K562 (cell line): ENCODE measurements around the gene PACSIN2. TPM values are rescaled to one million over a fixed set of nuclear protein-coding genes. Genes with fewer than 3 reads are reported as not detected.

Experiments used
- ATAC-seq: fragments of 200-7000 bp; cut with Tn5 transposase; 3 replicates; pipeline ENCODE4 v1.9.1; 2020; ENCODE audit warnings: moderate library complexity
- BruUV-seq: library from RNA; stranded (reverse); fragments of 400-500 nt; replicated peaks from 2 replicates; lab custom pipeline; 2021; lab: Mats Ljungman, UMichigan
- CTCF ChIA-PET: fragments of 300-600 bp; formaldehyde crosslinking; extraction: SDS; loops from one replicate; lab custom pipeline; 2021; ENCODE audit warnings: low intra/inter-chr PET ratio; lab: Yijun Ruan, JAX
- POLR2A ChIA-PET: fragments of 300-600, 350-650 bp; sonication (Branson Sonifier 250); formaldehyde crosslinking; extraction: SDS; loops from one replicate; lab custom pipeline; 2021; ENCODE audit warnings: antibody characterized with exemption, inconsistent platforms; lab: Yijun Ruan, JAX
- DNase-seq, 4 experiments: peaks; one replicate each; pipeline versions ENCODE4 v3.0.0 to v3.0.0-alpha.2; 2011 to 2018; ENCODE audit warnings: low spot score in 3 of 4, mixed read lengths in 3 of 4; ENCODE audit errors: extremely low read depth in 1 of 4
- FAIRE-seq: peaks from 2 replicates; lab custom pipeline; 2011; peaks lifted over from hg19 to GRCh38; lab: Jason Lieb, UNC
- H2AFZ ChIP-seq: 2 replicates; pipeline ENCODE4 v1.6.0; 2011; ENCODE audit warnings: low read depth, low read length, control low read depth, inconsistent platforms
- H3K27ac ChIP-seq: fragments of 200-600 bp; 3 replicates; pipeline ENCODE4 v1.8.0; 2011; ENCODE audit warnings: low read depth, mild to moderate bottlenecking, control low read depth, inconsistent platforms, low read length, moderate library complexity, mixed read lengths; ENCODE audit errors: extremely low read depth
- H3K27me3 ChIP-seq, 2 experiments: fragments of 300-600 bp in 1 of 2; 2 replicates in 1 of 2; 3 replicates in 1 of 2; pipeline versions ENCODE4 v1.6.0 to v1.8.0; 2011; ENCODE audit warnings: inconsistent platforms in 2 of 2, low read length in 2 of 2, mild to moderate bottlenecking in 1 of 2, mixed read lengths in 1 of 2, moderate library complexity in 1 of 2; ENCODE audit not compliant: control insufficient read depth in 2 of 2, insufficient read depth in 2 of 2
- H3K36me3 ChIP-seq: fragments of 300-600 bp; 3 replicates; pipeline ENCODE4 v1.8.0; 2011; ENCODE audit warnings: mild to moderate bottlenecking, low read length, inconsistent platforms; ENCODE audit not compliant: control insufficient read depth, insufficient read depth
- H3K4me1 ChIP-seq, 2 experiments: fragments of 200-600 bp in 1 of 2; replicated peaks in 1 of 2; 2 replicates in 1 of 2; 3 replicates in 1 of 2; pipeline versions ENCODE4 v1.5.1 to v1.8.0; 2011; ENCODE audit warnings: inconsistent platforms in 2 of 2, low read length in 2 of 2, mild to moderate bottlenecking in 1 of 2, mixed read lengths in 1 of 2, moderate library complexity in 1 of 2; ENCODE audit not compliant: control insufficient read depth in 2 of 2, insufficient read depth in 2 of 2
- H3K4me2 ChIP-seq: 2 replicates; pipeline ENCODE4 v1.6.1; 2011; ENCODE audit warnings: low read length, control low read depth, inconsistent platforms, mixed read lengths; ENCODE audit not compliant: insufficient read depth
- H3K4me3 ChIP-seq: fragments of 200-600 bp; sonication (generic), shearing (Covaris generic); 2 replicates; pipeline ENCODE4 v1.5.1; 2016; ENCODE audit warnings: control low read depth, inconsistent platforms
- H3K79me2 ChIP-seq: fragments of 200-600 bp; 3 replicates; pipeline ENCODE4 v1.8.0; 2011; ENCODE audit warnings: low read length, inconsistent platforms; ENCODE audit not compliant: control insufficient read depth, insufficient read depth
- H3K9ac ChIP-seq, 2 experiments: 2 replicates each; pipeline versions ENCODE4 v1.6.0 to v1.6.1; 2011; ENCODE audit warnings: low read depth in 2 of 2, low read length in 2 of 2, control low read depth in 1 of 2, inconsistent platforms in 1 of 2, mild to moderate bottlenecking in 1 of 2, mixed read lengths in 1 of 2; ENCODE audit not compliant: insufficient read depth in 1 of 2
- H3K9me1 ChIP-seq: one replicate; pipeline ENCODE4 v1.6.0; 2011; ENCODE audit warnings: inconsistent platforms, mild to moderate bottlenecking, low read length, moderate library complexity; ENCODE audit not compliant: control insufficient read depth, insufficient read depth
- H3K9me3 ChIP-seq: replicated peaks from 2 replicates; pipeline ENCODE4 v1.5.1; 2011; ENCODE audit warnings: low read depth, low read length, inconsistent platforms; ENCODE audit not compliant: control insufficient read depth, insufficient read depth
- H4K20me1 ChIP-seq: replicated peaks from 2 replicates; pipeline ENCODE4 v1.6.1; 2011; ENCODE audit warnings: low read length, inconsistent platforms, mixed read lengths; ENCODE audit not compliant: control insufficient read depth, insufficient read depth
- CBFA2T3 ChIP-seq: fragments of 450-650 bp; IDR thresholded peaks from 2 replicates; pipeline ENCODE4 v1.6.1; 2017
- CBFB ChIP-seq: sonication (generic); formaldehyde crosslinking; IDR thresholded peaks from 2 replicates; pipeline ENCODE4 v1.4.0; 2020; ENCODE audit warnings: mild to moderate bottlenecking, missing genetic modification reagents
- DNMT1 ChIP-seq: fragments of 450-650 bp; IDR thresholded peaks from 2 replicates; pipeline ENCODE4 v1.6.1; 2016; ENCODE audit warnings: antibody characterized with exemption, mild to moderate bottlenecking
- GABPB2 ChIP-seq: fragments of 250-450 bp; sonication (Bioruptor Pico); conservative IDR thresholded peaks from 2 replicates; pipeline ENCODE4 v1.5.1; 2021; ENCODE audit warnings: mild to moderate bottlenecking
- HCFC1 ChIP-seq: IDR thresholded peaks from 2 replicates; pipeline ENCODE4 v1.6.1; 2012; ENCODE audit warnings: low read depth, low read length, improper control_type of control experiment
- HEY1 ChIP-seq: fragments of 250-450 bp; sonication (Bioruptor Pico); IDR thresholded peaks from 2 replicates; pipeline ENCODE4 v1.5.0; 2020; ENCODE audit warnings: mild to moderate bottlenecking, moderate library complexity, borderline replicate concordance
- HMG20A ChIP-seq: fragments of 450-650 bp; formaldehyde crosslinking; conservative IDR thresholded peaks from 2 replicates; pipeline ENCODE4 v1.4.0; 2020; ENCODE audit warnings: mild to moderate bottlenecking, mixed read lengths
- MTF1 ChIP-seq: fragments of 250-450 bp; sonication (Bioruptor Pico); IDR thresholded peaks from 2 replicates; pipeline ENCODE4 v1.9.0; 2021; ENCODE audit warnings: moderate library complexity, mild to moderate bottlenecking, inconsistent platforms, borderline replicate concordance
- POLR2H ChIP-seq: IDR thresholded peaks from 2 replicates; pipeline ENCODE4 v1.6.1; 2016; ENCODE audit warnings: missing genetic modification characterization, low read depth, mild to moderate bottlenecking, control low read depth, missing compliant biosample characterization, moderate library complexity
- SUPT5H ChIP-seq: fragments of 450-650 bp; IDR thresholded peaks from 2 replicates; pipeline ENCODE4 v1.6.1; 2016
- ZFP36 ChIP-seq: fragments of 150-350 bp; IDR thresholded peaks from 2 replicates; pipeline ENCODE4 v1.6.1; 2018; ENCODE audit warnings: low read length, low read depth; ENCODE audit not compliant: partially characterized antibody
- ZNF12 ChIP-seq: sonication (generic); formaldehyde crosslinking; IDR thresholded peaks from 2 replicates; pipeline ENCODE4 v1.4.0; 2020; ENCODE audit warnings: mild to moderate bottlenecking, missing genetic modification reagents
- ZNF583 ChIP-seq: fragments of 250-450 bp; sonication (Bioruptor Pico); IDR thresholded peaks from 2 replicates; pipeline ENCODE4 v1.4.0; 2020
- WGBS: fragments of 100-300 bp; shearing (Covaris generic); methylation state at CpG from one replicate; pipeline ENCODE4 v1.1.6; 2016; ENCODE audit warnings: low coverage, mixed read lengths; ENCODE audit not compliant: insufficient coverage; ENCODE audit errors: missing lambda C conversion rate; 5-methylcytosine and 5-hydroxymethylcytosine counted together
- in situ Hi-C: fragments of 300-500 bp; cut with MboI; formaldehyde crosslinking; loops from 4 replicates; pipeline ENCODE4 v1.15.0; 2018; ENCODE audit warnings: inconsistent platforms, mixed read lengths
- intact Hi-C: fragments of 100-400 bp; cut with micrococcal nuclease; formaldehyde crosslinking; loops from 2 replicates; pipeline ENCODE4 v1.14.2; 2022
- polyA plus RNA-seq, 8 experiments: library from polyadenylated mRNA; depleted of rRNA in 4 of 8; stranded (reverse) in 5 of 8; unstranded in 3 of 8; fragments of >200 nt; fragmentation: Nextera tagmentation in 2 of 8; fragmentation: Illumina TruSeq in 1 of 8; extraction: Ambion mirVana in 2 of 8; extraction: Trizol in 1 of 8; gene quantifications; 2 replicates each; pipeline versions ENCODE4 v1.2.1 to v1.2.3, GENCODE V29; 2011 to 2014; ENCODE audit warnings: inconsistent platforms in 1 of 8, missing spikeins in 1 of 8
- total RNA-seq, 7 experiments: library from RNA; depleted of rRNA in 6 of 7; stranded (reverse); fragments of >200 nt in 6 of 7; fragmentation: Illumina TruSeq in 2 of 7; extraction: Trizol in 2 of 7; gene quantifications; 2 replicates each; pipeline versions ENCODE4 v1.2.1 to v1.2.3, GENCODE V29; 2011 to 2021; ENCODE audit warnings: low replicate concordance in 1 of 7
- TF ChIP-seq, protein P1 (sequence below): sonication (generic); formaldehyde crosslinking; IDR thresholded peaks from 2 replicates; pipeline ENCODE4 v1.8.1; 2023; ENCODE audit warnings: mild to moderate bottlenecking, missing genetic modification reagents
- TF ChIP-seq, protein P2 (sequence below): sonication (generic); formaldehyde crosslinking; IDR thresholded peaks from 2 replicates; pipeline ENCODE4 v1.8.0; 2022; ENCODE audit warnings: missing genetic modification reagents, mild to moderate bottlenecking, moderate library complexity, borderline replicate concordance

Gene PACSIN2
- total and polyA plus RNA-seq, 9 of the 15 experiments (the other 6 are each of a cell fraction or from before 2014, with no cell fraction given), result 0.45 to 45.1 (median 23.9) TPM

DNA sequence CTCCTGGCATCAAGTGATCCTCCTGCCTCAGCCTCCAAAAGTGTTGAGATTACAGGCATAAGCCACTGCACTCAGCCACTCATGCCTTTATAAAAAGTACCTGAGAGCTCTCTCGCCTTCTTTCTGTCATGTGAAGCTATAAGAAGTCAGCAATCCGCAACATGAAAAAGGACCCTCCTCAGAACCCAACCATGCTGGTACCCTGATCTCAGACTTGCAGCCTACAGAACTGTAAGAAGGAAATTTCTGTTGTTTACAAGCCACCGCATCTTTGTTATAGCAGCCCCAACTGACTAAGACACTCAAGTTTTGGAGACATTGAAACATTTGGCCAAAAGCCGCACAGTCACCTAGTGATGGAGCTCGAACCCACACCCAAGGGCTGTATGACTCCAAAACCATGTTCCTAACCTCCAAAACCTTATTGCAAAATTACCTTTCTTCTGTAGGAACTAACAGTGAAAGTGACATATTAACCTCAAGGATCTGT is 8.9 kb downstream of the PACSIN2 start:
- TF ChIP-seq ZFP36, result no peak
- peak; percentile 70; the same call in 1 of the 2 replicates for TF ChIP-seq ZNF12 (CRISPR knock-in tag)
- TF ChIP-seq, all 486 proteins: peak for 1
- Histone ChIP-seq H4K20me1 (peaks cover 19% of the 10 kb centered on the region), H3K9ac (no peak overlapping the region), H3K9me1 (no peaks in the 10 kb centered on the region), H3K27me3 (no peaks in the 10 kb centered on the region), H3K9me3 (no peaks in the 10 kb centered on the region), H3K4me2 (no peak overlapping the region), H3K79me2 (peaks cover 83% of the 10 kb centered on the region), H3K27ac (no peak overlapping the region), H3K36me3 (no peaks in the 10 kb centered on the region), H2AFZ (no peak overlapping the region), H3K4me1 (peaks cover 25 to 45% of the 10 kb centered on the region in 2 experiments), H3K4me3 (no peak overlapping the region)
- intact Hi-C loops (no loop called here), in situ Hi-C loops (no loop called here)
- BruUV-seq, result no TSS peak
- DNase-seq (no peak), ATAC-seq (no peak), FAIRE-seq (no peak)
- POLR2A ChIA-PET, result interaction anchor here (0.6 to 1.2 kb wide), 3 partner anchors 10 to 280 kb away, joined by 3 to 4 read pairs (median 4); no protein-coding TSS in a partner anchor
- 95% methylated on average over 5 of the region's 5 CpGs for WGBS
- CTCF ChIA-PET, result no interaction called here

DNA sequence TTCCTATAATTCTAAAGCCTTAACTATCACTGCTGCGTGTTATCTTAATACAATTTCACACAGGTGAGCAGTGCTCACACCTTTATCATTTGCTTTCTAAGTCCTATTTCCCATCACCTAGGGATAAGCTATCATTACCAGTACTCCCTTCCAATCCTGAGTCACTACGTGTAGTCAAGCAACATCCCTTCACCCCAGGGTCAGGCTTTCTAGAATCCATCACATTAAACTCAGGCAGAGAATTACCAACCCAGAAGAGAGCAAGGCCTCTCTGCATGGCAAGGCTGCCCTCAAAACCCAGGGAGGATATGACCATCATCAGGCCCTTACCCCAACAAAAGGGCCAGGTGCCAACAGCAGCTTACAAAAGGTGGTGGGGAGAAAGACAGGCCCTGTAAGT is 9.8 kb downstream of the PACSIN2 start:
- intact Hi-C loops, result no loop called here
- POLR2A ChIA-PET, result interaction anchor here (0.7 to 1.0 kb wide), 3 partner anchors 8 to 68 kb away, joined by 3 to 4 read pairs (median 3); no protein-coding TSS in a partner anchor
- Histone ChIP-seq H3K9ac (no peak overlapping the region), H3K36me3 (no peaks in the 10 kb centered on the region), H3K9me3 (no peaks in the 10 kb centered on the region), H3K4me1 (peaks cover 25 to 52% of the 10 kb centered on the region in 2 experiments), H4K20me1 (peaks cover 13% of the 10 kb centered on the region), H3K27me3 (no peaks in the 10 kb centered on the region), H3K79me2 (peaks cover 85% of the 10 kb centered on the region), H3K9me1 (no peaks in the 10 kb centered on the region), H3K4me3 (no peak overlapping the region), H3K27ac (no peak overlapping the region), H2AFZ (no peak overlapping the region), H3K4me2 (no peak overlapping the region)
- in situ Hi-C loops, result no loop called here
- ATAC-seq (no peak), DNase-seq (no peak), FAIRE-seq (no peak)
- 58% methylated on average over 2 of the region's 2 CpGs for WGBS
- CTCF ChIA-PET, result no interaction called here
- no TSS peak for BruUV-seq
- TF ChIP-seq HCFC1 (no peak), CBFB (CRISPR knock-in tag) (no peak), HEY1 (CRISPR knock-in tag) (no peak), ZNF583 (no peak), MTF1 (CRISPR knock-in tag) (no peak), SUPT5H (no peak), DNMT1 (no peak), POLR2H (tag) (no peak), GABPB2 (CRISPR knock-in tag) (no peak), HMG20A (CRISPR knock-in tag) (no peak), CBFA2T3 (no peak)
- TF ChIP-seq, protein P1, sequence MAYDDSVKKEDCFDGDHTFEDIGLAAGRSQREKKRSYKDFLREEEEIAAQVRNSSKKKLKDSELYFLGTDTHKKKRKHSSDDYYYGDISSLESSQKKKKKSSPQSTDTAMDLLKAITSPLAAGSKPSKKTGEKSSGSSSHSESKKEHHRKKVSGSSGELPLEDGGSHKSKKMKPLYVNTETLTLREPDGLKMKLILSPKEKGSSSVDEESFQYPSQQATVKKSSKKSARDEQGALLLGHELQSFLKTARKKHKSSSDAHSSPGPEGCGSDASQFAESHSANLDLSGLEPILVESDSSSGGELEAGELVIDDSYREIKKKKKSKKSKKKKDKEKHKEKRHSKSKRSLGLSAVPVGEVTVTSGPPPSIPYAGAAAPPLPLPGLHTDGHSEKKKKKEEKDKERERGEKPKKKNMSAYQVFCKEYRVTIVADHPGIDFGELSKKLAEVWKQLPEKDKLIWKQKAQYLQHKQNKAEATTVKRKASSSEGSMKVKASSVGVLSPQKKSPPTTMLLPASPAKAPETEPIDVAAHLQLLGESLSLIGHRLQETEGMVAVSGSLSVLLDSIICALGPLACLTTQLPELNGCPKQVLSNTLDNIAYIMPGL (CRISPR knock-in tag), result no peak
- TF ChIP-seq, protein P2, sequence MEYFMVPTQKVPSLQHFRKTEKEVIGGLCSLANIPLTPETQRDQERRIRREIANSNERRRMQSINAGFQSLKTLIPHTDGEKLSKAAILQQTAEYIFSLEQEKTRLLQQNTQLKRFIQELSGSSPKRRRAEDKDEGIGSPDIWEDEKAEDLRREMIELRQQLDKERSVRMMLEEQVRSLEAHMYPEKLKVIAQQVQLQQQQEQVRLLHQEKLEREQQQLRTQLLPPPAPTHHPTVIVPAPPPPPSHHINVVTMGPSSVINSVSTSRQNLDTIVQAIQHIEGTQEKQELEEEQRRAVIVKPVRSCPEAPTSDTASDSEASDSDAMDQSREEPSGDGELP (CRISPR knock-in tag), result no peak
